COR-L47 (cell line): ENCODE measurements around the gene PPP1R12A.
"Not testable (repeated sequence)": the region's sequence is repeated elsewhere in the genome, so short reads cannot be mapped to it uniquely, and the experiment has no call there.

ENCODE experiments used
- DNase-seq: peaks from one replicate; lab custom pipeline; 2025; lab: John Stamatoyannopoulos, UW

PPP1R12A gene

DNA sequence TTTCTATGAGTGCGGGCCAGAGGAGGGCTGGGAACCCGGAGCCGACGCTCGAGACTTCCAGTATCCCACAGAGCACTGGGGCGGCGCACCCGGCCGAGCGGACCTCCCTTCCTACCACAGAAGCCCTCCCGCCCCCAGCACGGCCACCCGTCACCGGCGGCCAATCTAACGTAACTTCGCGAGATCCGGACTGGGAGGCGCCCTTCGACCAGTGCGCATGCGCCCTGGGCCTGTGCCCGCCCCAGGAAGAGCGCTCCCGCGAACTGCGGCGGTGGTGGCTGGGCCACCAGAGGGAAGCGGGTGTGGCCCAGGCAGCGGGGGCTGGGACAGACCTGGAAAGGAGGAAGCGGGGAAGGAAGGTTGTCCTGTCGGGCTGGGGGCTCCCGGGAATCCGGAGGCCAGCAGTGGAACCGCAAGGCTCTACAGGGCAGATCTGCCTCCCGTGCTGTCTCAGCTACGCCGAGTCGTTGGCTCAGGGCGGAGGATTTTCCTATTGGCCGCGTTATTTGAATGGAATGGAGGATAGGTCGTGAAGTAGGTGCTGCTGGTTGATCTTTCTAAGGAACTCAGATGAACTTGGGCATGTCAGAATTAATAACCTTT, at the start of gene PPP1R12A:
Gene PPP1R12A, minus strand, starts transcription at position 77 of the 603 bp plus-strand sequence. CDS start 166 bp downstream, outside the sequence.
- DNase-seq: peak; percentile 95

DNA sequence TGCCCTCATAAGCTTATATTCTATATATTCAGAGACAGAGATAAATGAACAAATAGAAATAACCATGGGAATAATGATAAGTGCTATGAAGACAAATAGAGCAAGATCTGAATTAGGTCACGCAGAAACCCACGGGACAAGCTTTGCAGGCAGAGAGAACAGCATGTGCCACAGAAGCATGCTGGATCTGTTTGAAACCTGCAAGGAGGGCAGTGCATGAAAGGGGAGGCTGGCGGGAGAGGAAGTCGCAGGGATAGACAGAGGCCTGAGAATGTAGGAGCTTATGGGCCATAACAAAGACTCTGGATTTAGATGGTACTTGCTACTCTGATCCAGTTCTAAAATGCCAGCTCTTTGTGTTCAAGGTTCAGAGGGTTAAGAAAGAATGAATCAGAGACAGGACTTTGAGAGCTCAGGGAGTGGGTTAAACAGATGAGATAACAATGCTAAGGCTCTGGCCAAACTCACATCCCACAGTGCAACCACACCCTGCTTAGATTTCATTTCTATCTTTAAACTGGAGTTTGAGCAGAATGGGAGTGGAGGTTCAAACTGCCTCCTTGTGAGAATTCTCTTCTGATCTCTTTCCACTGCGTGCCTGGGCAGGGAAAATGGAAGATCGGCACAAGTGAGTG, 49.2 kb upstream of the PPP1R12A start:
- no peak for DNase-seq

DNA sequence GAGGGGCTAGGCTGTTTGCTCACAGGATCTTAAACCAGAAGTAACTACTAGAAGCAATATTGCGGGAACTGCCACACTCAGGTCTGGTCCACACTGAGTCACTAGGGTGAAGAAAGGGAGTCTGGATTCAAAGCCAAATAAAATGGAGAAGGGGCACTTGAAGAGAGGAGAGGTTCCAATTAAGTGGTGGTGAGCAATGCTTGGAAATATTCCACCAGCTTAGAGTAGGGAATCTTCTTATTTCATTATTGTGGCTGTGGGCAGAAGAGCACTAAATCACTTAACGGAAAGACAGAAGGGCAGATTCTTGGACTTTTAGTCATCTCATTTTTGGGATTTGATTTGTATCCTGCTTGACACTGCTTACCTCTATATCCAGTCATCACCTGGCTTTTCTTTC, 48.6 kb upstream of the PPP1R12A start:
- DNase-seq: no peak

DNA sequence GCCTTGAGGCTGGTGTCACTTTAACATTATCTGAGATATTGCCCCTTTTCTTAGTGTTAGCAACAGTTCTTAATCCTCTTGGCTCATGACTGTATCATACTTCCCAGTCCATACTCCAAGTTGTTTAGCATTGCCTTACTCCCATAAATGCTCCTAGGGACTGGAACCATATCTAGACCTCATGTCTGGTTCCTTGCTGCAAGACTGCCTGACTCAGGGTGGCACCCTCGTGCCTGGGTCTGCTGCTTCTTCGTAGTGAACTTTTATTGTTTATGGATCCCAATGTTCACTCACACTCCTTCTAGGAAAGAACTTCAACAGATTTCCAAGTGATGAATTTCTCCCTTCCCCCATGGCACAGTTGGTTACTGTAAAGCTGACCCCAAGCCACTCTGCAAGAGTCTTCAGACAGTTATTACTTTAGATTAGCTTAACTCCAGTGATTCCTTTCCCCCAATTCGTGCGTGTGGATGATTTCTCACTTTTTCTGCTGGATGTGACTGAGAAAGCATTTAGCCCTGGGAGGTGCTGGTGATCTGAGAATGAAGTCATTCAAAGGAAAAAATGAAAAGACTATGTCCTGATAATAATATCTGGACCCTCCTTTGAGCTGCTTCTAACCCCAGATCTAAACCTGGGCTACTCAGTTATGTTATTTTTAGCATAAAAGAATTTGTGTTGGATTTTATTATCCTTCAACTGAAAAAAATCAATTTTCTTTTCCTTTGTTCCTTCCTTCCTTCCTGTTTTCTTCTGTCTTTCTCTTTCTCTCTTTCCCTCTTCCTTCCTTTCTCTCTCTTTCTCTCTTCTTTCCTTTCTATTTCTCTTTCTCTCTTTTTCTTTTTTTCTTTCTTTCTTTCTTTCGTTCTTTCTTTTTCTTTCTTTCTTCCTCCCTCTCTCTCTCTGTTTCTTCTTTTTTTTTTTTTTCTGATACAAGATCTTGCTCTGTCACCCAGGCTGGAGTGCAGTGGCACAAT, 47.5 kb upstream of the PPP1R12A start:
- DNase-seq: no peak

DNA sequence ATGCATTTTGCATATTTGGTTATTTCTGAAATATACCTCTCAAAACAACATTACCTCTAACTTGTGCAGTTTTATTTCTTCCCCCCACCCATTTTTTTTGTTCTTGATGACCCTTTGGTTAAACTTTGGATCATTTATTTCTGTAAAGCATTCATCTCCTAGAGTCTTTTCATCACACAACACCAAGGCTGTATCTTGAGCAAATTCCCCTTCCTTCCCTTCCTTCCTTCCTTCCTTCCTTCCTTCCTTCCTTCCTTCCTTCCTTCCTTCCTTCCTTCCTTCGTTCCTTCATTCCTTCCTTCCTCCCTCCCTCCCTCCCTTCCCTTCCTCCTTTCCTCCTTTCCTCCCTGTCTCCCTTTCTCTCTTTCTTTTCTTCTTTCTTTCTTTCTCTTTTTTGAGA, 43.8 kb upstream of the PPP1R12A start:
- no peak for DNase-seq

DNA sequence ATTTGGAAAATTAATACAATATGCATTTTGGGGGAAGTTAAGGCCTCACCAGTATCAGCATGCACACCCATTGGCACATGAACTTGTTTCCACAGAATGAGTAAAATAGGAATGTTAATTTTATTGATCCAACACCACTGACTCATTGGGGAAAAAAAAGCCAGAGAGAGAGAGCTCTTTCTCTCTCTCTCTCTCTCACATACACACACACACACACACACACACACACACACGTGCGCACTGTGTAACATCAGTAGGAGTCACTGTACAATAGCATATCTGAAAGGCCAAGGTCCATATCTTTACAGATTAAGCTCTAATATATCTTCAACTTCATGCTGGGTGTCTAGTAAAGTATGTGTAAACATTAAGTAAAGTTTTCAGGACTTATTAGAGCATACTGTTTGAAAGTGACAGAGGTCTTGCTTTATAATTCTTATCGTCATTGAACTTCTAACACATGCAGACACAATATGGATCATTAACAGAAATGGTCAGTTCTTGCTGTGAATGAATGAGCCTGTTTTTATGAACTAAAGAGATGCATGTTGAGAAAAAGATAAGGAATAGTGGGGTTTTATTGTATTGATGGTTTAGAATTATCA, 43.1 kb upstream of the PPP1R12A start:
- DNase-seq: not testable (repeated sequence)

DNA sequence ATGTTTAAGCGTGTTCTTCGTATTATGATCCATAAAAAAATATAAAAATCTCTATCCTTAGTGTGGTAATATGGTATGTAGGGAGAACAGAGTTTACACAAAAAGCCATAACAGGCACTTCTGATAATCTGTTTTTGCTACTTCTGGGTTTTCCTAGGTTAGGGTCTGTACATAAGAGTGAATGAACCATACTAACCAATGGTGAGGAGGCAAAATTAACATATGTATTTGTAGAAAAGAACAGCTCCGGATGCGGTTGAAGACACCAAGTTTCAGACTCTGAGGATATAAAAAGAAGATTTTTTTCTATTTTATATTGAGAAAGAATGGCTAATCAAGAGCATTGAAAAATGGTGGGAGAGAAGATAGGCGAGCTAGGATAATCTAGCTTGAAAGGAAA, 40.2 kb upstream of the PPP1R12A start:
- no peak for DNase-seq

DNA sequence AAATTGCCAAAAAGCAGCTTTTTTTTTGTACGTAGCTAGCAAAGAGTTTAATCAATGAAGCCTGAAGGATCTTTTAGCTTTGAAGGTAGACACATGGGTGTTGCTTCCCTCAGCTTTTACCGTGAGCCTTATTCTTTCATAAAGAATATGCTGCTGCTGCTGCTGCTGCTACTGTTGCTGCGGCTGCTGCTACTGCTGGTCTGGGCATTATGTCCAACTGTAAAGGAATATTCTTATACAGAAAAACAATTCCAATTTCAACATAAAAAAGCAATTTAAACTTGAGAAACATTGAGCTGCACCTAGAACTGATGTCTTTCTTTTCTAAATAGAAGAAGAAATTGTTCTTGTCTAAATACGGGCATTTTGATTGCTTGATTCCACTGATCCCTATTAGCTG, 38.9 kb upstream of the PPP1R12A start:
- DNase-seq: no peak

DNA sequence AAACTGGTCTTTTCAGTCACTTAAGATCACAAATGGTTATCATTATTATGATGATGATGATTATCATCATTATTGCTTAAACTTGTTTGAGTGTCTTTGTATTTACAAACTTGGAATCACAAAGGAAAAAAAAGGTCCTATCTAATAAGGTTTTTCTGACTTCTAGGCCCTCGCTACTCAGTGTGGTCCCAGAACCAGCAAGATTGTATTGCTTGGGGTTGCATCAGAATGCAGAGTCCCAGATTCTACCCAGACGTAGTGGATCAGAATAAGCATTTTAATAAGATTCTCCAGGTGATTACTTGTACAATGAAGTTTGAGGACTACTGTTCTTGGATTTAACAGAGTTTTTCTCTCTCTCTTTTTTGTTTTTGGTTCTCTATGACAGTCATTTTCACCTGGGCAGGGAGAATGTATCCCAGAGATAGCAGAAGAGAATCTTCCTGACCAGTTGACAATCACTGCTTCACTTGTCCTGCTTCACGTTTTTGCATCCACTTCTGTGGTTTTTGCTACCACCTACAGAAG, 29.3 kb upstream of the PPP1R12A start:
- no peak for DNase-seq

DNA sequence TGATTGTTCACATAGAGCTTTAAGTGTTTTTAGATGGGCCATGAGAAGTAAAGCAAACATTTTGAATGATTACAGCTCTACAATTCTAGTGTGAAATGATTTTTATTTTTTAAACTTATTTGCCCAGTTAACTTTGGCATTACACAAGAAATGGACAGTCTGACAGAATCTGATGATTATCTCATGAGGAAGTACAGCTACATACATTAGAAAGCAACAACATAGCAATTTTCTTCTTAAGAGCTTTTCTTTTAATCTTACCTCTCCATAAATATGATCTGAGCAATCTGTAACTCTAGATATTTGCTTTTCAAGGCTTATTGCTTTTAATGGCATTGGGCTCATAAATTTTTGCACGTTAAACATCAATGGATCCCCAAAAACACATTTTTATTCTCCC, 26.5 kb upstream of the PPP1R12A start:
- no peak for DNase-seq

DNA sequence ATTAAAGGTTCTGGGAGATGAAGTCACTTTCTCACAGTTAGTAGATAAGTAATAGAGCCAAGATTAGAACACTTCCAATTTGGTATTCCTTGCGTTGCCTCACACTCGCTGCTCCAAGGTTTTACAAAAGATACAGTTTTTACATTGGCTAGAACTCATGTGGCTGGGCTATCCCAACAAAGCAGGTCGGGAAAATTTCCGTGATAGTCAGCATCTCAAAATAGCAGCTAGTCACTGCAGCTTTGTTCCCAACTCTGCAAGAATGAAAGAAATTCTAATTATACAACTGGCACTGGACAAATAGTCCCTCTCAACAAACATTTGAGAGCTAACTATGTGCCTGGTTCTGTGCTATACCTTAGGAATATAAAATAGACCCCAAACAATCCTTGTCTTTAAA, 24.6 kb upstream of the PPP1R12A start:
- no peak for DNase-seq

DNA sequence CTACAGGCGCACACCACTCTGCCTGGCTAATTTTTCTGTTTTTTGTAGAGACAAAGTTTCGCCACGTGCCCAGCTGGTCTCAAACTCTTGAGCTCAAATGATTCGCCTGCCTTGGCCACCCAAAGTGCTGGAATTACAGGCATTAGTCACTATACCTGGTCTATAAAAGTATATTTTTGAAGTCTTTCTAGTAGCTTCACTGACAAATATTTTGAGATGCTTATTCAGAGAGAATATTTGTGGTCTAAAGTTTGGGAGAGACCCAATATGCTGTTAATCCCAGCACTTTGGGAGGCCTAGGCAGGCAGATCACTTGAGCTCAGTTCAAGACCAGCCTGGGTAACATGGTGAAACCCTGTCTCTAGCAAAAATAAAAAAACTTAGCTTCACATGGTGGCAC, 22.0 kb upstream of the PPP1R12A start:
- no peak for DNase-seq

DNA sequence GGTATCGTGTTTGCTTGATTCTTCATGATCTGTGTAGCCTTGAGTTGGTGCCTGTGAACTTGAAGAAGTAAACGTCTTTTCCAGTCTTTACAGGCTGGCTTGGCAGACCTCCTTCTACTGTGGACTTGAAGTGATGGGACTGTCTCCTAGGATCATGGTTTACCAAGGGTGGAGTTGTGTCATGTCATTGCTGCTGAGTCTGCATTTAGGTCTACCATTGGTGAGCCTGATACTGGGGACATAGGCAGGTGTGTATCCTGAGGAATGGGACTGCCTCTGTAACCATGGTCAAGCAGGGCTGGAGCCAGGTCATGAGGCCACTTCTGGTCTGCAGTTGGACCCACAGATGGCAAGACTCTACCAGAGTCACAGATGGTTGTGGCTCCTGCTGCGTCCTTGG, 20.7 kb upstream of the PPP1R12A start:
- no peak for DNase-seq

DNA sequence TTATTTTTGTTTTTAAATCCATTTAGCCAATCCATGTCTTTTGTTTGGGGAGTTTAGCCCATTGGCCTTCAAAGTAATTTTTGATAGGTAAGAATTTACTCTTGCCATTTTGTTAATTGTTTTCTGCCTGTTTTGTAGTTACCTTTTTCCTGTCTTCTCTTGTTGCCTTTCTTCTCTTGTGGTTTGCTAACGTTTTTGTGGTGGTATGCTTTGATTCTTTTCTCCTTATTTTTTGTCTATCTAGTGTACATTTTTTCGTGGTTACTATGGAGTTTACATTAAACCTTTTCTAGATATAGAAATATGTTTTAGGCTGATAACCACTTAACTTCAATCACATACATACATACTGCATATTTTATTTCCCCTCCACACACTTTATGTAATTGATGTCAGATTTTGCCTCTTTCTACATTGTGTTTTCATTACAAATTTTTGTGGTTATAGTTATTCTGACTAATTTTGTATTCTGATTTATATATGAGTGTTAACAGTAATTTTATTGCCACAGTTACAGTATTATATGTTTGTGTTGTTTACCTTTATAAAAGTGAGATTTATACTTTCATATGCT, 19.2 kb upstream of the PPP1R12A start:
- DNase-seq: no peak

DNA sequence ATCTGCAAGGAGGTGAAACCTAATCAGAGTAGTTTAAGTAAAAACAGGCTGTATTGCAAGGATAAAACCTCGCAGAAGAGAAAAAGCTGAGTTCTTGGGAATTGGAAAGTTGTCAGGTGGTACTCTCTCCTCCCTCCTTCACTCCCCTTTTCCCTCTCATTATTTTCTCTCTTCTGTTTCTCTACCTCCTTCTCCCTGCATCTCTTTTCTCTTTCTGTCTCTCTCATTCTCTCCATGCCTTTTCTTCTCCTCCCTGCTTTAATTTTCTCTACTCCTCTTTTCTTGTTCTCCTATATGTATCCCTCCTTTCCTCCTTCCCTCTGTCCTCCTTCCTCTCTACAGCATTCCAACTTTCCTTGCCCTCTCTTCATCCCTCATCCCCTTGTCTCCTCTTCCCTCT, 14.2 kb upstream of the PPP1R12A start:
- DNase-seq: no peak

DNA sequence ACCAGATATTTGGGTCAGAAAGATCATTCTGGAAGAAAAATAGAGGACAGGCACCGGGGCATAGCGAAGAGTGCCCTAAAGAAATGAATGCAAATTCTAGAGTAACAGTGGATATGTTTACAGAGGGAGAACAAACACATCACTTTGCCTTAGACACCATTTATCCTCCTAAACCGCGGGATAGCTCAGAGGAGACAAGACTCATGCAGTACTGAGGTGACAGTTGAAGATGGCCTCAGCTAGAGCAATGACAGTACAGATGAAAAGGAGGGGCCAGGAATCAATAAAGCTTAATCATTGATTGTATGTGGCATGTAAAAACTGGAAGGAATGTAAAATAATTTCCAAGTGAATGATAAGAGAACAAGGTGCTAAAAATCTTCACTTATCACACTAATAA, 10.5 kb upstream of the PPP1R12A start:
- DNase-seq: no peak

DNA sequence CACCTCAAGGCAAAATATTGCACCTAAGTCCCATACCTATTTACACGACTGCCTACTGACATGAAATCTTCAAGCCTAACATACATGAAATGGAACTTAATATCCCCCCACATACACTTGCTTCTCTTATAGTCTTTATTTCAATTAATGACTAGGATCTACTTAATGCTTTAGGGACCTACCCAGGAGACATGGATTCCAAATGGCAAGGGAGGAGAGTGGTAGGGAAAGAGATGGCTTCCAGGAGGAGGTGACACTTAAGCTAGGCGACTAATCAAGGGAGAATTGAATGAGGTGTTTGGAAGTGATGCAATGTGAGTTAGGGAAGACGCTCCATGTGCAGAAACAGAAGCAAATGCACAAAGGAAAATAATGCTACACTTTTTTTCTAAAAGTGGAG, 9.7 kb upstream of the PPP1R12A start:
- no peak for DNase-seq

DNA sequence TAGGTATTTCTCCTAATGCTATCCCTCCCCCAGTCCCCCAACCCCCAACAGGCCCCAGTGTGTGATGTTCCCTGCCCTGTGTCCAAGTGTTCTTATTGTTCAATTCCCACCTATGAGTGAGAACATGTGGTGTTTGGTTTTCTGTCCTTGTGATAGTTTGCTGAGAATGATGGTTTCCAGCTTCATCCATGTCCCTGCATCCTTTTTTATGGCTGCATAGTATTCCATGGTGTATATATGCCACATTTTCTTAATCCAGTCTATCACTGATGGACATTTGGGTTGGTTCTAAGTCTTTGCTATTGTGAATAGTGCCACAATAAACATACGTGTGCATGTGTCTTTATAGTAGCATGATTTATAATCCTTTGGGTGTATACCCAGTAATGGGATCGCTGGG, 7.9 kb upstream of the PPP1R12A start:
- not testable (repeated sequence) for DNase-seq

DNA sequence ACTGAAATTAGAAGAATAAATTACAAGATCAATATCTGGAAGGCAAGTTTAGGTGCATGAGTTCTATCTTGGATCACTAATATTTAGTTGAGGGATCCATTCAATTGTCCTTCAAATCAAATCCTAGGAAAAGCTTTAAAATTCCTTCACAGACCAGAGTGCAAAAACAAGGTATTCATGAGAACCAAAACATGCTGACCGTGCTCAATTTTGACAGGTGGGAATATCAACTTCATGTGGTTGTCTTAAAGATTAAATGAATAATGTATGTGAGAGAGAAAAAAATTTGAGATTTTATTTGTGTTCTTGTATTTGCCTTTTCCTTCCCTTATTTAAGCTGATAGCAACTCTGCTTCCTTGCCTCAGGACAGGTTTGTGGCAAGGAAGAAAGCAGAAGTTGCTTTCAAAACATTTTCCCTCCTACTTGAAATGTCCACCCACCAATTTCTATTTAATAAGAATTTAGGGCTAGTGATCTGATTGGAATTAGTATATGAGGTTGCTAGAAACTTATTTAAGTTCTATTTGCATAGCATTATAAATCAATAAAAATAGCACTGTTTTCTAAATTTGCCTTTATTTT, 4.9 kb upstream of the PPP1R12A start:
- DNase-seq: no peak

DNA sequence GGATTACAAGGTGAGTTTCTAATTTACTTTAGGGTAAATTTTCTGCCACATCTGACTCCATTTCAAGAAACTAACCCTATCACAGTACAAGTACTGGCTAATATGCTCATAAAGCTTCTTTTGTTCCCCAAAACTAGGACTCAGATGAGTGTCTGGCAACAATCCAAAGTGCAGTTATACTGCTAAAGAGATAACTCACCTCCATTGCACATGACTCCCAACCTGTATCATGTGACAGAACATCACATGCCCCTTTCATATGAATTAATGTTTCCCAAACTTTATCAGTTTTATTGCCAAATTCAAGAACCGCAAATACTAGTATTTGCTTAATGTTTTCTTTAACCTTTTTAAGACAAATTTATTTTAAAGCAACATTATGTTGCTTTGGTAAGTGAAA, 3.9 kb upstream of the PPP1R12A start:
- DNase-seq: no peak

DNA sequence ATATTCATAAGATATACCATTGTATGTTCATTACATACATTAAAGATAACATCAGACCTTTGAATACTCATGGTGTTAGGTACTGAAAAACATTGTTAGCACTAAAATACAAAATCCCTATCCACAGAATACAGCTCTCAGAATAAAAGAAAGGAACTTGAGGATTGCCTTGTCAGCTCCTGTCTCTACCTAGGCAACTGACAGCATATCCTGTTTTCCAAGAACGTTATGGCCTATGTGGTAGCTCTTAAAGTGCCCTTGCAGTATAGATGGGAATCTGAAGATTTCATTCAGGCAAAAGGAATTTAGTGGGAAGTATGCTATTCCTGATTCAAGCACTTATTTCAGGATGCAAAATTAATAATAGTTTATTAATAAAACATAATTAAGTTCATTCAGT, 1.8 kb upstream of the PPP1R12A start:
- DNase-seq: no peak
